Parathyroid adenoma (tissue), 2 donors: ENCODE measurements around the gene LHPP.

Experiments used
- H2AFZ ChIP-seq: fragments of 300-600 bp; sonication (generic); one replicate; pipeline ENCODE4 v1.7.0; 2017; ENCODE audit warnings: antibody characterized with exemption, mild to moderate bottlenecking
- H3K27ac ChIP-seq: fragments of 300-600 bp; sonication (generic); one replicate; pipeline ENCODE4 v1.7.0; 2017
- H3K27me3 ChIP-seq: fragments of 300-600 bp; sonication (generic); one replicate; pipeline ENCODE4 v1.7.0; 2017; ENCODE audit warnings: low read length; ENCODE audit not compliant: control insufficient read depth, insufficient read depth
- H3K36me3 ChIP-seq: fragments of 300-600 bp; sonication (generic); one replicate; pipeline ENCODE4 v1.7.0; 2017; ENCODE audit warnings: low read length; ENCODE audit not compliant: control insufficient read depth, insufficient read depth
- H3K4me1 ChIP-seq: fragments of 300-600 bp; sonication (generic); one replicate; pipeline ENCODE4 v1.7.0; 2017; ENCODE audit warnings: control low read depth
- H3K4me2 ChIP-seq: fragments of 300-600 bp; sonication (generic); one replicate; pipeline ENCODE4 v1.7.0; 2017; ENCODE audit warnings: low read length
- H3K4me3 ChIP-seq: fragments of 300-600 bp; sonication (generic); one replicate; pipeline ENCODE4 v1.7.0; 2017; ENCODE audit warnings: low read depth, low read length
- H3K79me2 ChIP-seq: fragments of 300-600 bp; sonication (generic); one replicate; pipeline ENCODE4 v1.7.0; 2017; ENCODE audit warnings: control low read depth
- H3K9ac ChIP-seq: fragments of 300-600 bp; sonication (generic); one replicate; pipeline ENCODE4 v1.7.0; 2017; ENCODE audit warnings: mild to moderate bottlenecking
- H3K9me3 ChIP-seq: fragments of 300-600 bp; sonication (generic); one replicate; pipeline ENCODE4 v1.7.0; 2017; ENCODE audit warnings: low read length; ENCODE audit not compliant: control insufficient read depth
- TF ChIP-seq, protein P1 (sequence below): fragments of 300-600 bp; sonication (generic); IDR thresholded peaks from one replicate; pipeline ENCODE4 v1.7.0; 2017; ENCODE audit warnings: antibody characterized with exemption, mild to moderate bottlenecking
- donor health status: primary hyperparathyroidism.

LHPP gene

DNA sequence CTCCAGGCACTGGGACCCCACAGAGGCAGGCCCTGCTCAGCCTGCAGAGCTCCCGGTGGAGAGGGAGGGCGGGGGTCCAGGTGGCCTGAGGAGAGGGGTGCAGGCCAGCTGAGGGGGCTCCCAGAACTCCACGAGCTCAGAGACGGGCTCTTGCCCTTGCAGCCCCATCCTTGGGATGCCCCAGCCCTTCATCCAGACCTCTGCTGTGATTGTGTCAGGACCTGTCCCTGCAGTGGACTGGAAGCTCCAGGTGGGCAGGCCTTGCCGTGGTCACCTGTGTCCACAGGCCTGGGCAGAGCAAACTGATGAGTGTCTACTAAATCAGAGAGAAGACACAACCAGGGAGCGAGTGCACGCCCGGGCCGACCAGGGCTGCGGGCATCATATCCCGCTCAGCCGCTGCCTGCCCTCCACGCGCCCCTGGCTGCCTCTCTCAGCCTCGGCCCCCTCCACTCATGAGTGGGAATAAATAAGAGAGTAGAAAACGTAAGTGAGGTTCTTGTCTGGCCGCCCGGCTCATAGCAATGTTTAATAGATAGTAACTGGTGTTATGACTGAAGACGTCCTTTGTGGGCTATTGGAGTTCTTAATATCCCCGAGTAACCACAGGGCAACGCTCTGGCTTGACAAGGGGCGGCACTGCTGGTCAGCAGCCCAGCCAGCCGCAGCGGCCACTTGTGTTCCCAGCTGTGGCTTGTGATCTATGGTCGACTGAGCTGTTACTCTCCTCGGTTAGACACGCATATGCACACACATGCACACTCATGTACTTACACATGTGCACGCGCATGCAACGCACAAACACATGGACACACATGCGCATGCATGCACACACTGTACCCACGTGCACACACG is 105.6 kb downstream of the LHPP start:
- H3K27me3 ChIP-seq: no peaks in the 10 kb centered on the region

DNA sequence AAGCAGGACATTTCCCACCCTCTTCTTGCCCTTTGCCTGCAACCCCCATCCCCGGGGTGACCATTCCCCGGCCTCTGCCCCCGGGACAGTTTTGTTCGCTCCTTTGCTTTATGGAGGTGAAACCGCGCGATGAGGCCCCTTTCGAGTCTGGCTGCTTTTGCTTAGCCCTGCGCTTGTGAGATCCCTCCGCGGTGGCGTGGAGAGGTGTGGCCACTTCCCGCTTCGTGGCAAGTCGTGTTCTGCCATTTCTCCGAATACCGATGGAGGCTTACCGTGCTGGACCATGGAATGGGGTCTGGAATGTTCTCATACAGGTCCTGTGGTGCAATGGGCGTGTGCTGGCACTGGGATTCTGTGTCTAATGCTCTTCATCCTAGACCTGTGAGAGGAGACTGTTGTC is 106.7 kb downstream of the LHPP start:
- TF ChIP-seq, protein P1, sequence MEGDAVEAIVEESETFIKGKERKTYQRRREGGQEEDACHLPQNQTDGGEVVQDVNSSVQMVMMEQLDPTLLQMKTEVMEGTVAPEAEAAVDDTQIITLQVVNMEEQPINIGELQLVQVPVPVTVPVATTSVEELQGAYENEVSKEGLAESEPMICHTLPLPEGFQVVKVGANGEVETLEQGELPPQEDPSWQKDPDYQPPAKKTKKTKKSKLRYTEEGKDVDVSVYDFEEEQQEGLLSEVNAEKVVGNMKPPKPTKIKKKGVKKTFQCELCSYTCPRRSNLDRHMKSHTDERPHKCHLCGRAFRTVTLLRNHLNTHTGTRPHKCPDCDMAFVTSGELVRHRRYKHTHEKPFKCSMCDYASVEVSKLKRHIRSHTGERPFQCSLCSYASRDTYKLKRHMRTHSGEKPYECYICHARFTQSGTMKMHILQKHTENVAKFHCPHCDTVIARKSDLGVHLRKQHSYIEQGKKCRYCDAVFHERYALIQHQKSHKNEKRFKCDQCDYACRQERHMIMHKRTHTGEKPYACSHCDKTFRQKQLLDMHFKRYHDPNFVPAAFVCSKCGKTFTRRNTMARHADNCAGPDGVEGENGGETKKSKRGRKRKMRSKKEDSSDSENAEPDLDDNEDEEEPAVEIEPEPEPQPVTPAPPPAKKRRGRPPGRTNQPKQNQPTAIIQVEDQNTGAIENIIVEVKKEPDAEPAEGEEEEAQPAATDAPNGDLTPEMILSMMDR: no peak
- H2AFZ ChIP-seq: no peak overlapping the region
- H3K27me3 ChIP-seq: no peaks in the 10 kb centered on the region
- H3K27ac ChIP-seq: no peak overlapping the region
- peaks cover 10% of the 10 kb centered on the region for H3K4me1 ChIP-seq
- no peaks in the 10 kb centered on the region for H3K9me3 ChIP-seq
- no peaks in the 10 kb centered on the region for H3K79me2 ChIP-seq
- no peak overlapping the region for H3K9ac ChIP-seq
- no peak overlapping the region for H3K4me2 ChIP-seq
- no peaks in the 10 kb centered on the region for H3K36me3 ChIP-seq
- H3K4me3 ChIP-seq: no peak overlapping the region

More for the DNA sequence above, 105.6 kb downstream of the LHPP start:
- no peaks in the 10 kb centered on the region for H3K9me3 ChIP-seq
- no peak overlapping the region for H3K9ac ChIP-seq
- no peaks in the 10 kb centered on the region for H3K36me3 ChIP-seq
- H3K27ac ChIP-seq: no peak overlapping the region
- TF ChIP-seq, protein P1: no peak
- peaks cover 10% of the 10 kb centered on the region for H3K4me1 ChIP-seq
- H3K4me3 ChIP-seq: no peak overlapping the region
- H3K79me2 ChIP-seq: no peaks in the 10 kb centered on the region
- no peak overlapping the region for H2AFZ ChIP-seq
- no peak overlapping the region for H3K4me2 ChIP-seq

DNA sequence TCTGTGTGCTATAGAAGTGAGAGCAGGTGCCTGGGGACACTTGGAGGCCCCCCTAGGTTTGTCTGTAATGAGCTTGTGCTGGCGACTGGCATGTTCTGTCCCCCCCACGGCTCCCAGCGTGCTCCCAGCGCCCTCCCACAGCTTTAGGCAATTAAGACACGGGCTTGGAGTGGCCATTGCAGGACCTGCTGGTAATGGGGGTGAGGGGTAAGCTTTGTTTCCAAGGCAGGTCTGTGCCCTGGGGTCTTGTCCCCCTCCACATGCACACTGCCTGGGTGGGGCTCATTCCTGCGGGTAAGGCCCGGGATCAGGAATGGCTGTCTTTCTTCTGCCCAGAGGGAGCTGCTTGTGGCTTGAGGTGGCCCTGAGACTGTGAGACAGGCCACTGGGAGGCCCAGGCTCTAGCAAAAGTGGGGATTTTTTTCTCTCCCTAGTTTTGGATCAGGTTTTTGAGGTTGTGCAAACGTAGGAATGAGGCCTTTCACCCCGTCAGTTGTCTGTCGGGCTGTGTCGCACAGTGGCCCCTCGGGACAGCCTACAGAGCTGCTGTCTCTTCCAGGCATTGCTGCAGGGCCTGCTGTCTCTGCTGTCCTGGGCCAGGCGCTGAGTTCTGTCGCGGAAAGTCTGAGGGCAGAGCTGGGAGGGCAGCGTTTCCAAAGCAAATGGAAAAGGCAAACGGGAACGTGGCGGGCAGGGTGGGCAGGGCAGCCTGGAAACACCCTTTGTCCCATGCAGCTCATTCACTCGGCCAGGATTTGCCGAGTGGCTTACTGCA is 107.4 kb downstream of the LHPP start:
- Histone ChIP-seq H3K9me3 (no peaks in the 10 kb centered on the region), H3K4me2 (no peak overlapping the region), H3K27ac (no peak overlapping the region), H3K79me2 (no peaks in the 10 kb centered on the region), H3K4me3 (no peak overlapping the region), H3K36me3 (no peaks in the 10 kb centered on the region), H3K4me1 (peaks cover 10% of the 10 kb centered on the region), H3K27me3 (no peaks in the 10 kb centered on the region), H3K9ac (no peak overlapping the region), H2AFZ (no peak overlapping the region)
- TF ChIP-seq, protein P1: no peak

DNA sequence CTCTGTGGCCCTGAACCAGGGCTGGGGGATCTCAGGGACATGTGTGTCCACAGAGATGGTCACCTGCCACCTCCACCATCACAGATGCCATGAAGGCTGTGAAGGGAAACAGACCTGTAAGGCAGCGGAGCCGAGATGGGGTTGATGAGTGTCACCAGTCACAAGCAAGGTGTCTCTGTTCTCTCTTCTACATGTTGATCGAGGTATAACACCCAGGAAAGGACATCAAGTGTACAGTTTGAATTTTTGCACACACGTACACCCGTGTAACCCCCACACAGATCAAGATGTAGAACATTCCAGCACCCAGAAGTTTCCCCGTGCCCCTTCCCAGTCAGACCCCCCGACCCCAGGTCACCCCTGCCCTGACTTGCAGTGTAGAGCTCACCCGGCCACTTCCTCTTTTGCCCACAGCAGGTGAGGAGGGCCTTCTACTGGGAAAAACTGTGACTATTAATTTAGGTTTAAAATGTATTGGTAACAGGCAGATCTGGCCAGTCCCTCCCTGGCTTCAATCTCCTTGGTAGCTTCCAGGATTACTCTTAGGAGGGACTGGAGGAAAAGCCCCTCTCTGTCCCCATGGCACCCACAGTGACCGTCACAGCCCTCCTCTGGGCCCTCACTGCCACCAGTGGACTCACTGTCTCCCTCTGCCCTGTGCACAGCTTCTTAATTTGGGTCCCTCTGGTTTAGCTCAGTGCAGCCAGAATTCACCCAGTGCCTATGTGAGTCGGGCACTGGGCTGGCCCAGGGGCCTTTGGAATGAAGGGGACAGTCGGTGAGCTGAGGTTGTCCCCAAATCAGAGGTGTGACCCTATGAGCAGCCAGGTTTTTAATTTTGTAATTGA is 108.2 kb downstream of the LHPP start:
- no peaks in the 10 kb centered on the region for H3K79me2 ChIP-seq
- TF ChIP-seq, protein P1: no peak
- no peaks in the 10 kb centered on the region for H3K9me3 ChIP-seq
- H3K27ac ChIP-seq: no peak overlapping the region
- H3K36me3 ChIP-seq: no peaks in the 10 kb centered on the region
- no peaks in the 10 kb centered on the region for H3K27me3 ChIP-seq
- no peak overlapping the region for H3K4me3 ChIP-seq
- H3K9ac ChIP-seq: no peak overlapping the region
- no peak overlapping the region for H2AFZ ChIP-seq
- H3K4me1 ChIP-seq: peaks cover 10% of the 10 kb centered on the region
- no peak overlapping the region for H3K4me2 ChIP-seq
